HT-29 (cell line): ENCODE measurements around the gene AMPH. TPM values are rescaled to one million over a fixed set of nuclear protein-coding genes. Genes with fewer than 3 reads are reported as not detected.
"Not testable (repeated sequence)": the region's sequence is repeated elsewhere in the genome, so short reads cannot be mapped to it uniquely, and the experiment has no call there.

ENCODE experiments used
- DNase-seq: peaks from one replicate; pipeline ENCODE4 v3.0.0-alpha.2; 2015; ENCODE audit warnings: low spot score
- total RNA-seq: library from RNA; depleted of rRNA; stranded (reverse); fragments of >200 nt; shearing (Covaris generic); gene quantifications from 2 replicates; pipeline ENCODE4 v1.2.3, GENCODE V29; 2014

The AMPH gene
- total RNA-seq, 1 experiment from 2014 or later: not detected

DNA sequence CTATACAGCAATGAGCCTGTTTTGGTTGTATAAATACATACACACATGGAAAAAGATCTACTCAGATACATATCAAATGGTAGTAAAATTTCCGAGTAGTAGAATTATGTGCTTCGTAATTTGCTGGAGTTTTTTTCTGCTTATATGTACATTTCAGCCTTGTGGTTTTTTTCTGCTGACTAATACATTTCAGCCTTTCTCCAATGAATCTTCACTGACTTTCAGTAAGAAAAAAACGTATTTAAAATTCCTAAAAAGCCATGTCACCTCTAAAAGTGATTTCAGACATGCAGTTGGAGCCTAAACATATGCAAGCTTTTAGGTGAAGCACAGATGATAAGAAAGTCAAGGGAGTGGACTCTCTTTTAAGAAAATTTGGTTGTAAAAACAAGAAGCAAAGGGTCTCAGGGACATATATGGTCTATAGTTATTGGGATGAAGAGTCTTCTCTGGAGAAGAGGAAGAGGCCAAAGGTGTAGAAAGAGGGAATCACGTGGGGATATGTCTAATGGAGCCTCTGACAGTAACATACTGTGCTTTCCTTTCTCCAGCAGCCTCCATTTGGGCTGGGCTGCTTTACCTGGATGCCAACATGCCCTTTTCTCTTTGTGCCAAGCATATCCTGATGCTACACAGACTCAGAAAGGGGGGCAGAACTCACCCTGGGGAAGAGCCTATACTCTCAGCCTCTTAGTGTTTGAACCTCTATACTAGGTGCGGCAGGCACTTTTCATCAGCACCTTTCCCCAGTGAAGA is 2.4 kb downstream of the AMPH start:
- DNase-seq: no peak

DNA sequence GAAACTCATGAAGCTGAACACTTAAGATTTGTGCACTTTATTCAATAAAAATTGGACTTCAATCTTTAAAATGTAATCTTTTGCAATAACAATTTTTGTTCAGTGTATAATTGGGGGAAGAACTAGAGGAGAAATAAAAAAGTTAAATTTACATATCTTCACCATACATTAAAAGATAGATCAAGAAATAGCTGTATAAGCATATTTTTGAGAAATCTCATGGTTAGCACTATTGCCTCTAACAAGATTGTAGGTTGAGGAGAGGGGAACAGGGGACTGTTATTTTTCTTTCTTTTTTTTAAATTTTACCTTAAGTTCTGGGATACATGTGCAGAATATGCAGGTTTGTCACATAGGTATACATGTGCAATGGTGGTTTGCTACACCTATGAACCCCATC is 5.3 kb downstream of the AMPH start:
- no peak for DNase-seq

GRCh38 chr7:38615665-38616064 is 15.5 kb downstream of the AMPH start:
- DNase-seq: no peak

GRCh38 chr7:38607466-38607865 is 23.7 kb downstream of the AMPH start:
- no peak for DNase-seq

- DNase-seq: no peak
Measured at GRCh38 chr7:38600741-38601140, 30.4 kb downstream of the AMPH start.

DNA sequence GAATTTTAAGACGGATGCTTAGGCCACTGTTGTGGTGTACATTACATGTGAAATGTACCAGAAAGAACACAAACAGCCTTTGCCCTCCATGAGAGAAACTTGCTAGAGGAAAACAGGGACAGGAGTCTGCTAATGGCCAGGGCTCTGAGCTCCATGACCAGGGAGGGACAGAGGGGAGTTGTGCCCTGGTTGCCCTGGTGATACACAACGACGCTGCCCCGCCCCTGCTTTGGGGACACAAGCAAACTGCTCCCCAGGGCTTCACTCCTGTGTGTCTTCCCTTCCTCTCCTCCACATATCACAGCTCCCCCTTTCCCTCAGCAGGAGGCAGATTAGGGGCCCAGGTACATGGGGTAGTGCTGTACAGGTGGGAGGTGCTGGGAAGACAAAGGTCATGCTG is 36.2 kb downstream of the AMPH start:
- no peak for DNase-seq

DNA sequence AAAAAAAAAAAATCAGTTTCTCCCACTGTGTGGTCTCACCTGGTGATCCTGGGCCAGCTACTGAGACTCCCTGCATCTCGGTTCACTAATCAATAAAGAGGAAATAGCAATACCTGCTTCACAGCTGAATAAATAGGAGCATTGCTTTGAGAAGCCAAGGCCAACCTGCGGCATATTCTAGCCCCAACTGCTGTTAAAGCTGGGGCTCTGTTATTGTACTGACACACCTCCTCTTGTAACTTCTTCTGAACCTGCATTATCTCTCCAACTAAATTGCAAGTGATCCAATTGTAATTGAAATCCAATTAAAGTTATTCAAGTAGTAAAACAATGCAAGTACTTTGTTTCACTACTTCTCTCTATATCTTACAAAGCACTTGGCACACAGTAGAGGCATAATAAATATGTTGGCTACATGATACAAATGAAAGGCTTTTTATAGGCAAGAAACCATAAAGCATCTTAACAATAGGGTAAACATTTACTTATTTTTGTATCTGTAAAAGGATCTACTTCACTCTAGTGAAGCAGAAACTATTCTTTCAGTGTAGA is 38.4 kb downstream of the AMPH start:
- DNase-seq: no peak

- no peak for DNase-seq
Measured at GRCh38 chr7:38585572-38586354, 45.4 kb downstream of the AMPH start.

DNA sequence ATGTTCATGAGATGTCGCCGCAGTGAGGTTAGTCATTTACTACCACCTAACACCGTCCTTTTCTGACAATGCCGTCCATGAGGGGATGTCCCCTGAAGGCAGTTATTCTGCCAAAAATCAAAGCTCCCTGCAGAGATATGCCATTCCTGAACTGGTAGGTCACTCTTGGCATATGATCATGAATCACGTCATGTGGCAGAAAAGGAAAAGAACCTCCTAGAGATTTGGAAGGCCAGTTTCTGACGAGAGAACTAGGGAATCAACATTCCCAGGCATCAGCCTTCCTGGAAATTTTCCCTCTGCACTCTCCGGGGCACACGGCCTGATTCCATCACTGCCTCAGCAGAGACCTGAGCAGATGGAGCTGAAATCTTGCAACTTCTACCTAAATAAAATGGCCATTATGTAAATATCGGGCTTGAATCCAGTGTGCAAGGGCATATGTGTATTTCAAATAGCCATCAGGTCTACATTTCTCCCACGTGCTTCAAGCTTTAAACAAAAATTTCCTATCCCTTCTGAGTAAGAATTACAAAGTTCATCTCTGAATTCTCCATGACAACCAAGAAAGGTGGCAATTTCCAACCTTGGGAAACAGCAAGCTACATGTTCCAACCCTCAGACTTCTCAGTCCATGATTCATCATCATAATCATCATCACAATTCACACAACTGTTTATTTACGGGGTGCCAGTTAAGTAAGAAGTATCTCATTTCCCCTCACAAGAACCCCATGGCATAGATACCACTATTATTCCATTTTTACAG is 46.5 kb downstream of the AMPH start:
- no peak for DNase-seq

GRCh38 chr7:38580485-38580884 is 50.7 kb downstream of the AMPH start:
- no peak for DNase-seq

DNA sequence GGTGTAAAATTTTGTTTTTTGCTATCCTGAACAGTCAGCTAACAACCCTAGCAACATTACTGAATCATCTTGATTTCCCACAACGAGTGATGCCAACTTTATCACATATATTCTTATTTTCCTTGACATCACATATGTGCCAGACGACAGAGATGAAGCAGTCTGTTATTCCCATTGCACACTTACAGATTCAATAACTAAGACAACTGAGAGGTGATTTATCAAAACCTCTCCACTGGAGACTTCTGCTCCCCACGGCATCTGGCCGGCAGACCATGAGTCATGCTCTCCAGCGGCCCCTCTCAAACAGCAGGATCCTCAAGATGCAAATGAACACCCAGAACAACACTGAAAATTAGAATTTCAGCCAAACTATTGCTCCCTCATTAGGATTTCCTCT is 57.1 kb downstream of the AMPH start:
- DNase-seq: no peak

- not testable (repeated sequence) for DNase-seq
Measured at GRCh38 chr7:38571620-38572019, 59.6 kb downstream of the AMPH start.

GRCh38 chr7:38568497-38568896 is 62.7 kb downstream of the AMPH start:
- no peak for DNase-seq

GRCh38 chr7:38565289-38565688 is 65.9 kb downstream of the AMPH start:
- no peak for DNase-seq

- no peak for DNase-seq
Measured at GRCh38 chr7:38563741-38564140, 67.4 kb downstream of the AMPH start.

GRCh38 chr7:38561166-38561565 is 70.0 kb downstream of the AMPH start:
- no peak for DNase-seq

- no peak for DNase-seq
Measured at GRCh38 chr7:38558761-38559345, 72.3 kb downstream of the AMPH start.

DNA sequence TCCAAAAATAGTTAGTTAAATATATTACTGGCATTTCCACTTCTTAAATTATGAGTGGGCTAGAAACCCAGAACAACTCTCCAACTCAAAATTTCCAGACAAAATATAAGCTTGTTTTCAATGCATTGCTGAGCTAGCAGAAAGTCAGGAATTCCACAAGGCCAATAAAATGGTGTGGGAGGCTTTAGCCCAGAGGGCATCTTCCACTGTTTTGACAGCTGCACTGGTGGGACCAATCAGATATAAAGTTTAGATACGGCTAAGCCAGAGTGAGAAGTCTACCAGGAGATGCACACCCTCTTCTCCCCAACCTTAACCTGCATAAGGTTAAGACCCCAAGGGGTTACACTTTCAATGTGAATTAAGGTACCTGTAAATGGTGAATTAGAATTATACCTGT is 76.6 kb downstream of the AMPH start:
- no peak for DNase-seq

DNA sequence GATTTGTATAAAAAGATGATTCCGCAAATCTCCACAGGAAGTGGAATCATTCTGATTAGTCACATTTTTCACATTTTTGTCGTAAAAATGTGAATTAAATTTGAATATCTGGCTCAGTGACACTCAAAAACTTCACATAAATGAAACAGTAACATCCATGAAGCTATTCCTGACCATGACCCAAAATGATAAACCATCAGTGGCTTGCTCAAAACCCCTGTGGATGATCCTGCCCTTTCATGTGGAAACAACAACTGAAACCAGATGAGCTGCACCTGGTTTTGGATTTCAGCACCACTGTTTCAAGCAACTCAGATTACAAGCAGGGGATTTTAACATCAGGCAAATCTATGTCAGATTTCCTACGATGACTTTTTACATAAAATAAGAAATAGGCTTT is 80.3 kb downstream of the AMPH start:
- DNase-seq: no peak

- DNase-seq: no peak
Measured at GRCh38 chr7:38548605-38549004, 82.6 kb downstream of the AMPH start.

- DNase-seq: no peak
Measured at GRCh38 chr7:38546763-38547162, 84.4 kb downstream of the AMPH start.

DNA sequence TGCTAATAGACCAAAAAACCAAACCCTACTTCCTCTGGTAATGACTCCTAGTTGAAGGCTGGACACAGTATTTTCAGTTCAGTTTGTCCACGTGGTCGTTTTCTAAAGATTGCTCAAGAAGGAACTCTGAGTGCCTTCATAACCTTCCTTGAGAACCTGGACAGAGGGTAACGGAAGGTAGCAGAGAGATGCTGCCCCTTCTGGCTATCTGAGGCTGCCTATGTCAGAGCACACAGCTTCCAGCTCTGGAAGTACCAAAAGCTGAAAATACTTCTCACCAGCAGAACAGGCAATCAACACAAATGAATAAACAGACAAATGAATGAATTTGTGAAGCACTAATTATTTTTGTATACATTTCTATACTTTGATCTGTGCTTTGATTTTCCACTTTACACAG is 85.2 kb downstream of the AMPH start:
- peak; percentile 5 for DNase-seq
